ENCODE results near the gene GALNT12. TPM values are rescaled to one million over a fixed set of nuclear protein-coding genes. Genes with fewer than 3 reads are reported as not detected.

Gene GALNT12
- total RNA-seq, result 3.8 and 14.0 TPM in 2 replicates

GRCh38 chr9:98807070-98807813 is at the start of gene GALNT12:
Gene GALNT12 (plus strand): TSS chr9:98807670. CDS start chr9:98807699, 29 bp downstream.

GRCh38 chr9:98796364-98797101 is 10.9 kb upstream of the GALNT12 start, which contains the start of gene ANKS6:
Gene ANKS6 (minus strand): TSS chr9:98796555. CDS start chr9:98796491, 64 bp downstream.

Other genes with a start within 250 kb of the GALNT12 start
- 4.2 and 7.4 TPM in 2 replicates for gene GABBR2, start 98.7 kb upstream of the GALNT12 start, total RNA-seq
- 14.9 and 18.4 TPM in 2 replicates for gene ANKS6, start 11.1 kb upstream of the GALNT12 start, total RNA-seq
- gene COL15A1, start 136.2 kb downstream of the GALNT12 start, total RNA-seq, result 11.3 and 18.0 TPM in 2 replicates